AG10803 (cell line): ENCODE data around the gene TMEM205.
"Not testable (repeated sequence)": the region's sequence is repeated elsewhere in the genome, so short reads cannot be mapped to it uniquely, and the experiment has no call there.

Experiments used
- DNase-seq: peaks from one replicate; pipeline ENCODE4 v3.0.0; 2010; ENCODE audit warnings: low read depth
- H3K4me3 ChIP-seq: 2 replicates; pipeline ENCODE4 v1.5.1; 2011; ENCODE audit warnings: mild to moderate bottlenecking, low read length, control low read depth
- TF ChIP-seq, protein P1 (sequence below): conservative IDR thresholded peaks from 2 replicates; pipeline ENCODE4 v1.5.1; 2011; ENCODE audit warnings: mild to moderate bottlenecking, low read length, control low read depth, inconsistent platforms

Gene TMEM205

DNA sequence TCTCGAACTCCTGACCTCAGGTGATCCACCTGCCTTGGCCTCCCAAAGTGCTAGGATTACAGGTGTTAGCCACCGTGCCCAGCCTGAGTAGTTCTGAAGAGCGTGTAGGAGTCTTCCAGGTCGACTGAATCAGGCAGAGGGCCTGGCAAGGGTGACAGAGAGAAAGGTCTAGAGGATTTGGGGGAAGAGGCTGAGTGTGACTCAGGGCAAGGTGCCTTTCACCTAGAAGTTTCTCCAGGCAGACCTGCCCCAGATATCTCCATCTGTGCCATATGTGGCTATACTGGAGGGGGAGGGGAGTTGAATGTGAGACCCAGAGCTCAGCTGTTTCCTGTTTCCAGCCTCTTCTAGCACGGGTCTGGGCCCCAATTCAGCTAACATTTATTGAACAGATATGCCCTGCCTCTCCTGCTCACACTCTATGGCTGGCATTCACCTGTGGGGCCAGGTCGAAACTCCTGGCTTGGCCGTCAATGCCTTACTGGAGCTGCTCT, 1.5 kb upstream of the TMEM205 start:
- DNase-seq, result no peak
- TF ChIP-seq, protein P1, sequence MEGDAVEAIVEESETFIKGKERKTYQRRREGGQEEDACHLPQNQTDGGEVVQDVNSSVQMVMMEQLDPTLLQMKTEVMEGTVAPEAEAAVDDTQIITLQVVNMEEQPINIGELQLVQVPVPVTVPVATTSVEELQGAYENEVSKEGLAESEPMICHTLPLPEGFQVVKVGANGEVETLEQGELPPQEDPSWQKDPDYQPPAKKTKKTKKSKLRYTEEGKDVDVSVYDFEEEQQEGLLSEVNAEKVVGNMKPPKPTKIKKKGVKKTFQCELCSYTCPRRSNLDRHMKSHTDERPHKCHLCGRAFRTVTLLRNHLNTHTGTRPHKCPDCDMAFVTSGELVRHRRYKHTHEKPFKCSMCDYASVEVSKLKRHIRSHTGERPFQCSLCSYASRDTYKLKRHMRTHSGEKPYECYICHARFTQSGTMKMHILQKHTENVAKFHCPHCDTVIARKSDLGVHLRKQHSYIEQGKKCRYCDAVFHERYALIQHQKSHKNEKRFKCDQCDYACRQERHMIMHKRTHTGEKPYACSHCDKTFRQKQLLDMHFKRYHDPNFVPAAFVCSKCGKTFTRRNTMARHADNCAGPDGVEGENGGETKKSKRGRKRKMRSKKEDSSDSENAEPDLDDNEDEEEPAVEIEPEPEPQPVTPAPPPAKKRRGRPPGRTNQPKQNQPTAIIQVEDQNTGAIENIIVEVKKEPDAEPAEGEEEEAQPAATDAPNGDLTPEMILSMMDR, result no peak
- no peak overlapping the region for H3K4me3 ChIP-seq

DNA sequence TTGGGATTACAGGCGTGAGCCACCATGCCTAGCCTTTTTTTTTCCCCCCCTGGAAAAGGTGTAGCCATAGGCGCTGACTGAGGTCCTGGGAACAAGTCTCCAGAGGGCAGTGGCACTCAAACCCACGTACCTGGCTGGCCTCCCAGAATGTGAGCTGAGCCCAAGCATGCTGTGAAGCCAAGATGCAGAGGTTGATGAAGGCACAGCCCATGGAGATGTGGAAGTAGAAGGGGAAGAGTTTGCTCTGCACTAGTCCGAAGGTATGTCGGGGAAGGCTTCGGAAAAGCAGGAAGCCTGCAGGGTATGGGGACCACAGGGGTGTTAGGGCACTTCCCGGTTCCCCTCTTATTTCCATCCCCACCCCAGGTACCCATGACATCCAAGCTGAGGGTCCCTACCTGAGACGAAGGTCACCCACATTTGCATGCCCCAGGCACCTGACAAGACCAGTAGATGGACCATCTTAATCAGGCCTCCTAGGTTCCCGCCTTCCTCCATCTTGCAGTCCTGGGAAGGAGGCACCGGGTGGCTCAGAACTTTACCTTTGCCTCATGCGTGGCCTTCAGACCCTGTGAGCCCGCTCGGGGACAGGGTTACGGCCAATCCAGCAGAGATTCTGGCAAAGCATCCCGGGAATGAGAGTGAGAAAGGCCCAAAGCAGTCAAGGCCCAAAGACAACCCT, 805 bp downstream of the TMEM205 start:
- no peak for DNase-seq
- peak overlapping the region; percentile 87 for H3K4me3 ChIP-seq
- TF ChIP-seq, protein P1, result no peak

DNA sequence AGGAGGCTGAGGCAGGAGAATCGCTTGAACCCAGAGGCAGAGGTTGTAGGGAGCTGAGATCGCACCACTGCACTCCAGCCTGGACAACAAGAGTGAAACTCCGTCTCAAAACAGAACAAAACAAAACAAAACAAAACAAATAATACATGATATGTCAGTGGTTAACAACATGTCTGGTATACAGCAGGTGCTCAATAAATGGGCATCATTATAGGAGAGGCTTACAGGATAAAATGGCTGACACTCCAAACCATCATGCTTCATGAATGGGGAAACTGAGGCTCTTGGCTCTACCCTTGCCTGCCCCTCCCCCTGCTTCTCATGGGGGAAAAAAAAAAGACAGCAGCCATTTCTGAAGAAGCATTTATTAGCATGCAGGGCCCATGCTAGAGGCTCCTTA, 3.6 kb downstream of the TMEM205 start:
- H3K4me3 ChIP-seq, result no peak overlapping the region
- TF ChIP-seq, protein P1, result no peak
- DNase-seq, result no peak

DNA sequence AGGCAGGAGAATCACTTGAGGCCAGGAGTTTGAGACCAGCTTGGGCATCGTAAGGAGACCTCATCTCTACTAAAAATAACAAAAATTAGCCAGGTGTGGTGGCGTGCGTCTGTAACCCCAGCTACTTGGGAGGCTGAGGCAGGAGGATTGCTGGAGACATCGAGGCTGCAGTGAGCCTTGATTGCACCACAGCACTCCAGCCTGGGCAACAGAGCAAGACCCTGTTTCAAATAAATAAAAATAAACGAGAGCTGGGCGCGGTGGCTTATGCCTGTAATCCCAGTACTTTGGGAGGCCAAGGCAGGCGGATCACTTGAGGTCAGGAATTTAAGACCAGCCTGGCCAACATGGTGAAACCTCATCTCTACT, 6.0 kb downstream of the TMEM205 start:
- peak overlapping the region; percentile 74; the same call in 1 of the 2 replicates for H3K4me3 ChIP-seq
- not testable (repeated sequence) for DNase-seq

DNA sequence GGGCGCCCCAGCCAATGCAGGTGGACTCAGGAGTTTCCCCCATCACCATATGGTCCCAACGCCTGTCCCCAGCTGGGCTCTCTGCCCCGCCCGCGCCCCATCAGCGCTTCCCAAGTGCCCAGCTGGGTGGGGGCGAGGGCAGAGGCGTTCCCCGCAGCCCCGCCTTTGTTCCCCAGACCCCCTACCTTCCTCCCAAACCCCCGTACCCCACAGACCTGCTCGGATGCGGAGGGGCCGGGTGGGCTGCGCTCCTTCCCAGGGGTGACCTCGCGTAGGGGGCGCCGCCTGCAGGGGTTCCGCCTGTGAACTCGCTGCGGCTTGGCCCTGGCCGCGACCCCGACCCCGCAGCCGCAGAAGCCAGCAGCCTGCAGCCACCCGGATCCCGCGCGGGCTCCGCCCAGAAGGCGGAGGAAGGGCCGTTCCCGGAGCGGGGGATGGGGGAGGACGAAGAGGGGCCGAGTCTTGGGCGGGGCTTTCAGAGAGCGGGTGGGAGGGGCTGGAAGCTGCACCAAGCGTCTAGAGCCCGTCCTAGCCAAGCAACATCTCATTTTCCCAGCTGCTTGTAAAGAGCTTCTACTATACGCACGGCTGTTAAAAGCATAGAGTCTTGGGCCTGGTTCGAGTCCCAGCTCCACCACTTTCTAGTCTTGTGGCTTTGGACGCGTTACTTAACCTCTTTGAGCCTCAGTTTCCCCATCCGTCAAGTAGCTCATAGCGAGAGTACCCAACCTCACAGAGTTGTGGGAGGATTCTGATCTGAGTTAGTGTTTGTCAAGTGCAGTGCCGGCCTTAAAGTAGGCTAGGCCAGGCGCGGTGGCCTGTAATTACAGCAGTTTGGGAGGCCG, 6.6 kb downstream of the TMEM205 start, which contains the start of gene RAB3D:
RAB3D (minus strand) TSS at position 404 of the 845 bp plus-strand sequence. CDS start 2,258 bp downstream, outside the sequence.
- TF ChIP-seq, protein P1, result no peak
- peak within 1 kb of the TSS; percentile 74 for H3K4me3 ChIP-seq
- DNase-seq, result peak; percentile 81

DNA sequence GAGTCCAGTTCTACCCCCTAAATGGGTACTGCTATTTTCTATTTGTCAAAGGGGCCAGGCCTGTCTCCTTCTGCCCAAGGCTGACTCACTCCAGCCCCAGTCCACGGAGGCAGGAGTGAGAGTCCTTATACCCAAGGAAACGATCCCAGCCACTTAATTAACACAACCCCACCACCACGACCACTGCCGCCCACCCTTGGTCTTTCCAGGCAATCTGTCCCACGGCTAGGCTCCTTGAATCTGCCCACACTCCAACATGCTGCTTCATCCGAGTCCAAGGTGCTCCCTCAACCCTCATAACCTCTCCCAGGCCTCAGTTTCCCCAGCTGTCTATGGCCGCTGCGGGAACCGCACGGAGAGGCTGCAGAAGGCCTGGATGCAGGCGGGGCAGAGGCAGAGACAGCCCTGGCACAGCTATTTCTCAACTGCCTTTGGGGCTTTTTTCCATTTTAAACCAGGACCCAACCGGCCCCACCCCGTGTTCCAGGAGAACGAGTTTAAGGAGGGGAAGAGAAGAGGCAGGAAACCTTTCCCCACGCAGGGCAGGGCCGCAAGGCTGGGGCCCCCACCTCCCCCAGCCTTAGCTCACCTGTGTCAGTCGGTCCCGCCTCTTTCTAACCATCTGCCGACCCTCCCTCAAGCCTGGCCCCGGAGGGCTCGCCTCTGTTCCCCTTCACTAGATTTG, 7.4 kb downstream of the TMEM205 start:
- peak overlapping the region; percentile 74 for H3K4me3 ChIP-seq
- TF ChIP-seq, protein P1, result no peak
- DNase-seq, result no peak

DNA sequence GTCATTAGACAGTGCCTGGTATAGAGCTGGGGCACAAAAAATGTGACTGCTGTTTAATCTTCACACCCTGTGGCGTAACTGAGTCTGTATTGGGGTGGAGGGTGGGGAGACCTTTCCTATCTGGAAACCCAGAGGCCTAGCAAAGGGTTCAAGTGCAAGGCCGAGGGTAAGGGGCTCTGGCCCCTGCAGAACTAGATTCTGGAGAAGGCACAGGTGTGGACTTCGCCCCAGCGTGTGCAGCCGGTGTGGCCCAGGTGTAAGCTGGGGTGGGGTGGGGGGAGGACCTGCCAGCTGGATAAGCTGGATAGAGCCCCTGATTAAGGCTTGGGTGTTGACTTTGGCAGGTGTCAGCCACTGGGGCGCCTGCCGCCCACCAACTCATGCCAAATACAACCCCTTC, 7.9 kb downstream of the TMEM205 start:
- peak overlapping the region; percentile 74; the same call in 1 of the 2 replicates for H3K4me3 ChIP-seq
- TF ChIP-seq, protein P1, result no peak
- no peak for DNase-seq
